ENCODE results near the gene STK4. TPM values are rescaled to one million over a fixed set of nuclear protein-coding genes. Genes with fewer than 3 reads are reported as not detected.

Gene STK4
- total RNA-seq, 1 experiment from 2014 or later = 43.0 TPM

DNA sequence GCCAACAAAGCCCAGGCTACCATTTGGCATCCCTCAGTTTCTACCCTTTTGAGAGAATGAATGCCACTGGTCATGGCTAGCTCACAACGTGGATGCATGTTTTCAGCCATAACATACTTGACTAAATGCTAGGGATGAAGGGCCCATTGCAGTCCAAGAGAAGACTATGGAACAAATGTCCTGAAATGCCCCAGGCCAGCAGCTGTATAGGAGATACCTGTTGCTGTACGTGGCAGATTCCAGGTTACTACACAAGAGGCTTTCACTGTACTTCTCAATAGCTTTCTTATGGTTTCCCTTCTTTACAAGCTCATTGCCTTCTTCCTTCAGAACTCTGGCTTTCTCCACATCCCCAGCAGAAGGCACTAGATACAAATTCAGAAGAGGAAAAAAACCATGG, 17.8 kb upstream of the STK4 start:
- no peaks in the 10 kb centered on the region for H3K27me3 ChIP-seq (ENCODE audit: insufficient read depth, low read length)
- H3K23ac ChIP-seq (ENCODE audit: insufficient read length, low read depth, low read length) = no peak overlapping the region
- H3K4me1 ChIP-seq (ENCODE audit: insufficient read depth, low read length) = no peaks in the 10 kb centered on the region
- no peak overlapping the region for H3T11ph ChIP-seq (ENCODE audit: low read length)
- WGBS (ENCODE audit: extremely low coverage, insufficient read length, low lambda C conversion rate) = no CpG with 5 or more reads among the region's 2 CpGs
- Mint-ChIP-seq H3K27ac (no peak overlapping the region), H3K27me3 (ENCODE audit: low read depth) (no peaks in the 10 kb centered on the region), H3K4me3 (no peak overlapping the region), H3K36me3 (ENCODE audit: insufficient read depth in 1 of 3, low read depth in 3 of 3) (peaks cover 21 to 90% (median 60%) of the 10 kb centered on the region in 3 experiments; a peak in 6 of 7 replicates), H3K4me1 (no peaks in the 10 kb centered on the region), H3K9me3 (no peaks in the 10 kb centered on the region)
- no peak overlapping the region for H3K4me2 ChIP-seq (ENCODE audit: insufficient read depth, insufficient read length, low read length)
- no peak overlapping the region for H4K91ac ChIP-seq (ENCODE audit: insufficient read length, low read depth, low read length)
- H3K18ac ChIP-seq (ENCODE audit: insufficient read length, low read depth, low read length) = no peak overlapping the region
- no peak overlapping the region for H3K9ac ChIP-seq (ENCODE audit: extremely low read depth, insufficient read length, low read length)
- H2BK20ac ChIP-seq (ENCODE audit: low read depth, low read length, poor library complexity, severe bottlenecking) = no peak overlapping the region
- H3K56ac ChIP-seq (ENCODE audit: insufficient read length, low read depth, low read length) = no peak overlapping the region
- no peak overlapping the region for H3K4ac ChIP-seq (ENCODE audit: low read depth, low read length)
- no peak overlapping the region for H3K27ac ChIP-seq (ENCODE audit: insufficient read length, low read depth, low read length)
- H3K14ac ChIP-seq (ENCODE audit: insufficient read depth, low read length) = no peak overlapping the region
- no peaks in the 10 kb centered on the region for H3K79me2 ChIP-seq (ENCODE audit: insufficient read depth, low read length)
- no peak overlapping the region for H2BK15ac ChIP-seq (ENCODE audit: low read depth, low read length)
- H2AK5ac ChIP-seq (ENCODE audit: insufficient read length, low read length) = no peak overlapping the region
- H2AFZ ChIP-seq (ENCODE audit: low read length) = no peak overlapping the region
- no peaks in the 10 kb centered on the region for H3K79me1 ChIP-seq (ENCODE audit: insufficient read depth, low read depth, low read length, poor library complexity, severe bottlenecking)
- no peak overlapping the region for H2BK12ac ChIP-seq (ENCODE audit: insufficient read length, low read depth, low read length)
- TF ChIP-seq, protein P1, sequence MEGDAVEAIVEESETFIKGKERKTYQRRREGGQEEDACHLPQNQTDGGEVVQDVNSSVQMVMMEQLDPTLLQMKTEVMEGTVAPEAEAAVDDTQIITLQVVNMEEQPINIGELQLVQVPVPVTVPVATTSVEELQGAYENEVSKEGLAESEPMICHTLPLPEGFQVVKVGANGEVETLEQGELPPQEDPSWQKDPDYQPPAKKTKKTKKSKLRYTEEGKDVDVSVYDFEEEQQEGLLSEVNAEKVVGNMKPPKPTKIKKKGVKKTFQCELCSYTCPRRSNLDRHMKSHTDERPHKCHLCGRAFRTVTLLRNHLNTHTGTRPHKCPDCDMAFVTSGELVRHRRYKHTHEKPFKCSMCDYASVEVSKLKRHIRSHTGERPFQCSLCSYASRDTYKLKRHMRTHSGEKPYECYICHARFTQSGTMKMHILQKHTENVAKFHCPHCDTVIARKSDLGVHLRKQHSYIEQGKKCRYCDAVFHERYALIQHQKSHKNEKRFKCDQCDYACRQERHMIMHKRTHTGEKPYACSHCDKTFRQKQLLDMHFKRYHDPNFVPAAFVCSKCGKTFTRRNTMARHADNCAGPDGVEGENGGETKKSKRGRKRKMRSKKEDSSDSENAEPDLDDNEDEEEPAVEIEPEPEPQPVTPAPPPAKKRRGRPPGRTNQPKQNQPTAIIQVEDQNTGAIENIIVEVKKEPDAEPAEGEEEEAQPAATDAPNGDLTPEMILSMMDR (conservative IDR thresholded peaks at IDR 0.05) = no peak
- H3K23me2 ChIP-seq (ENCODE audit: insufficient read length, low read depth, low read length, poor library complexity, severe bottlenecking) = no peaks in the 10 kb centered on the region
- H4K20me1 ChIP-seq (ENCODE audit: control insufficient read depth, insufficient read depth, insufficient read length) = no peaks in the 10 kb centered on the region
- no peaks in the 10 kb centered on the region for H3K9me3 ChIP-seq (ENCODE audit: control insufficient read depth, low read depth, low read length)
- H2BK5ac ChIP-seq (ENCODE audit: insufficient read length, low read length) = no peak overlapping the region
- H4K8ac ChIP-seq (replicated peaks; ENCODE audit: insufficient read length, low read depth, low read length) = no peak overlapping the region
- no peak overlapping the region for H2BK120ac ChIP-seq (ENCODE audit: low read depth, low read length, poor library complexity, severe bottlenecking)
- DNase-seq = no peak
- no peak overlapping the region for H4K5ac ChIP-seq (ENCODE audit: insufficient read length, low read depth, low read length)

Measured in H9 (cell line).